H1 (cell line): ENCODE measurements around the gene EPB41L4B. TPM values are rescaled to one million over a fixed set of nuclear protein-coding genes. Genes with fewer than 3 reads are reported as not detected.

ENCODE experiments used
- CTCF ChIA-PET: fragments of 300-600 bp; sonication (Branson Sonifier 250); formaldehyde crosslinking; loops from one replicate; lab custom pipeline; 2021; ENCODE audit not compliant: partially characterized antibody; lab: Charles Lee
- POLR2A ChIA-PET: fragments of 300-600 bp; sonication (Branson Sonifier 250); formaldehyde crosslinking; loops from one replicate; lab custom pipeline; 2021; ENCODE audit warnings: inconsistent platforms; ENCODE audit not compliant: partially characterized antibody; lab: Charles Lee
- DNase-seq, 2 experiments: peaks; one replicate each; pipeline versions ENCODE4 v3.0.0 to v3.0.0-alpha.2; 2010 to 2022; ENCODE audit warnings: low spot score in 2 of 2, low read depth in 1 of 2, mixed read lengths in 1 of 2
- FAIRE-seq: peaks from 2 replicates; lab custom pipeline; 2011; peaks lifted over from hg19 to GRCh38; lab: Jason Lieb, UNC
- H2AFZ ChIP-seq: 2 replicates; pipeline ENCODE4 v1.8.1; 2012; ENCODE audit warnings: low read length, inconsistent platforms
- H2AK5ac ChIP-seq: 2 replicates; pipeline ENCODE4 v1.6.1; 2013; ENCODE audit warnings: low read depth, low read length
- H2BK120ac ChIP-seq: replicated peaks from 2 replicates; pipeline ENCODE3; 2013; ENCODE audit warnings: low read depth, low read length, inconsistent platforms
- H2BK12ac ChIP-seq: 2 replicates; pipeline ENCODE4 v1.6.1; 2013; ENCODE audit warnings: low read depth, low read length
- H2BK15ac ChIP-seq: 2 replicates; pipeline ENCODE4 v1.6.1; 2013; ENCODE audit warnings: low read length
- H2BK20ac ChIP-seq: 2 replicates; pipeline ENCODE4 v1.6.1; 2013; ENCODE audit warnings: low read length
- H2BK5ac ChIP-seq: 2 replicates; pipeline ENCODE4 v1.6.1; 2013; ENCODE audit warnings: low read depth, low read length
- H3K14ac ChIP-seq: 2 replicates; pipeline ENCODE4 v1.6.1; 2013; ENCODE audit warnings: inconsistent platforms; ENCODE audit not compliant: insufficient read length
- H3K18ac ChIP-seq: 2 replicates; pipeline ENCODE4 v1.6.1; 2013; ENCODE audit warnings: low read length; ENCODE audit errors: extremely low read depth
- H3K23ac ChIP-seq: 2 replicates; pipeline ENCODE4 v1.6.1; 2013; ENCODE audit warnings: inconsistent platforms; ENCODE audit not compliant: insufficient read length
- H3K23me2 ChIP-seq: 2 replicates; pipeline ENCODE4 v1.6.1; 2013; ENCODE audit warnings: low read depth, low read length
- H3K27ac ChIP-seq: 2 replicates; pipeline ENCODE4 v1.6.1; 2011; ENCODE audit warnings: low read depth, low read length, inconsistent platforms
- H3K27me3 ChIP-seq, 4 experiments: replicated peaks in 1 of 4; 1 replicate in 1 of 4; 2 replicates in 3 of 4; pipeline versions ENCODE4 v1.6.1 to v1.8.1; 2011 to 2013; ENCODE audit warnings: low read length in 3 of 4, mild to moderate bottlenecking in 3 of 4, inconsistent platforms in 2 of 4, mixed read lengths in 2 of 4, moderate library complexity in 1 of 4; ENCODE audit not compliant: control insufficient read depth in 3 of 4, insufficient read depth in 3 of 4; ENCODE audit errors: extremely low read depth in 1 of 4
- H3K36me3 ChIP-seq, 4 experiments: 2 replicates each; pipeline versions ENCODE4 v1.6.1 to v1.8.1; 2011 to 2013; ENCODE audit warnings: mild to moderate bottlenecking in 4 of 4, low read length in 3 of 4, moderate library complexity in 2 of 4, control low read depth in 1 of 4, inconsistent platforms in 1 of 4; ENCODE audit not compliant: insufficient read depth in 4 of 4, control insufficient read depth in 2 of 4
- H3K4ac ChIP-seq: replicated peaks from 2 replicates; pipeline ENCODE3; 2013; ENCODE audit warnings: low read length, low read depth, mixed read lengths, inconsistent platforms; ENCODE audit not compliant: insufficient read length
- H3K4me1 ChIP-seq, 4 experiments: replicated peaks in 1 of 4; 1 replicate in 1 of 4; 2 replicates in 3 of 4; pipeline versions ENCODE4 v1.6.1 to v1.8.1; 2011 to 2013; ENCODE audit warnings: low read length in 3 of 4, inconsistent platforms in 2 of 4, mixed read lengths in 1 of 4; ENCODE audit not compliant: insufficient read depth in 4 of 4, control insufficient read depth in 3 of 4
- H3K4me2 ChIP-seq, 2 experiments: 2 replicates each; pipeline versions ENCODE4 v1.6.1 to v1.8.1; 2011 to 2013; ENCODE audit warnings: low read depth in 2 of 2, low read length in 2 of 2, control low read depth in 1 of 2, inconsistent platforms in 1 of 2, mild to moderate bottlenecking in 1 of 2; ENCODE audit not compliant: insufficient read depth in 1 of 2
- H3K4me3 ChIP-seq, 4 experiments: fragments of 200-600, 300-600 bp in 1 of 4; sonication (generic), shearing (Covaris generic), sonication (Bioruptor Twin) in 1 of 4; 2 replicates each; pipeline versions ENCODE4 v1.5.1 to v1.8.1; 2011 to 2016; ENCODE audit warnings: low read length in 4 of 4, low read depth in 3 of 4, control low read depth in 2 of 4, inconsistent platforms in 2 of 4, mild to moderate bottlenecking in 2 of 4, mixed read lengths in 1 of 4, moderate library complexity in 1 of 4; ENCODE audit not compliant: insufficient read depth in 2 of 4; ENCODE audit errors: extremely low read depth in 1 of 4
- H3K56ac ChIP-seq: replicated peaks from 2 replicates; pipeline ENCODE3; 2013; ENCODE audit warnings: low read depth, mild to moderate bottlenecking, mixed read lengths, low read length, inconsistent platforms; ENCODE audit not compliant: insufficient read length
- H3K79me1 ChIP-seq: 2 replicates; pipeline ENCODE4 v1.6.1; 2013; ENCODE audit warnings: low read depth, low read length, control low read depth
- H3K79me2 ChIP-seq, 2 experiments: 2 replicates each; pipeline versions ENCODE4 v1.6.1 to v1.8.1; 2012 to 2013; ENCODE audit warnings: low read length in 2 of 2, mild to moderate bottlenecking in 2 of 2, inconsistent platforms in 1 of 2; ENCODE audit not compliant: insufficient read depth in 2 of 2, control insufficient read depth in 1 of 2
- H3K9ac ChIP-seq, 4 experiments: replicated peaks in 1 of 4; 1 replicate in 1 of 4; 2 replicates in 3 of 4; pipeline versions ENCODE4 v1.6.1 to v1.8.1; 2011 to 2013; ENCODE audit warnings: low read depth in 3 of 4, low read length in 3 of 4, control low read depth in 2 of 4, mild to moderate bottlenecking in 2 of 4, moderate library complexity in 2 of 4, inconsistent platforms in 1 of 4; ENCODE audit errors: extremely low read depth in 1 of 4
- H3K9me3 ChIP-seq, 2 experiments: 2 replicates each; pipeline versions ENCODE4 v1.6.1 to v1.8.1; 2012 to 2013; ENCODE audit warnings: mild to moderate bottlenecking in 2 of 2, moderate library complexity in 2 of 2, control low read depth in 1 of 2, inconsistent platforms in 1 of 2, low read depth in 1 of 2, low read length in 1 of 2, mixed read lengths in 1 of 2; ENCODE audit not compliant: insufficient read depth in 2 of 2
- H4K20me1 ChIP-seq, 2 experiments: replicated peaks in 1 of 2; 2 replicates each; pipeline versions ENCODE3 to v1.8.1; 2011 to 2013; ENCODE audit warnings: inconsistent platforms in 2 of 2, low read length in 2 of 2, mild to moderate bottlenecking in 1 of 2; ENCODE audit not compliant: insufficient read depth in 2 of 2, control insufficient read depth in 1 of 2
- H4K5ac ChIP-seq: 2 replicates; pipeline ENCODE4 v1.6.1; 2013; ENCODE audit warnings: low read length, low read depth, mixed read lengths, inconsistent platforms; ENCODE audit not compliant: insufficient read length
- H4K8ac ChIP-seq: 2 replicates; pipeline ENCODE4 v1.8.0; 2013; ENCODE audit warnings: mild to moderate bottlenecking, moderate library complexity, low read length, inconsistent platforms; ENCODE audit not compliant: insufficient read depth; ENCODE audit errors: extremely low read depth
- H4K91ac ChIP-seq: replicated peaks from 2 replicates; pipeline ENCODE3; 2013; ENCODE audit warnings: low read length, mixed read lengths, inconsistent platforms; ENCODE audit not compliant: insufficient read length
- ASH2L ChIP-seq: fragments of 200-600, 300-600 bp; sonication (generic); IDR thresholded peaks from one replicate; pipeline ENCODE4 v1.7.1; 2017; ENCODE audit warnings: low read length
- CREB1 ChIP-seq: IDR thresholded peaks from 2 replicates; pipeline ENCODE4 v1.6.1; 2012; ENCODE audit warnings: inconsistent platforms
- EP300 ChIP-seq, 2 experiments: IDR thresholded peaks; 1 replicate in 1 of 2; 2 replicates in 1 of 2; pipeline ENCODE4 v1.6.1; 2011 to 2012; ENCODE audit warnings: low read depth in 2 of 2, low read length in 2 of 2, mild to moderate bottlenecking in 2 of 2, borderline replicate concordance in 1 of 2, inconsistent platforms in 1 of 2, moderate library complexity in 1 of 2
- GABPA ChIP-seq: IDR thresholded peaks from 2 replicates; pipeline ENCODE4 v1.6.1; 2011; ENCODE audit warnings: mild to moderate bottlenecking, low read length, moderate library complexity, borderline replicate concordance; ENCODE audit not compliant: insufficient read depth
- MAFK ChIP-seq: IDR thresholded peaks from 2 replicates; pipeline ENCODE4 v1.6.1; 2012; ENCODE audit warnings: low read depth, mild to moderate bottlenecking, improper control_type of control experiment, low read length
- POLR2A ChIP-seq, 2 experiments: IDR thresholded peaks; 1 replicate in 1 of 2; 2 replicates in 1 of 2; pipeline ENCODE4 v1.6.1; 2011; ENCODE audit warnings: low read depth in 2 of 2, low read length in 2 of 2, mild to moderate bottlenecking in 2 of 2; ENCODE audit errors: control extremely low read depth in 1 of 2
- RXRA ChIP-seq: IDR thresholded peaks from 2 replicates; pipeline ENCODE4 v1.6.1; 2011; ENCODE audit warnings: low read depth, mild to moderate bottlenecking, low read length, moderate library complexity; ENCODE audit not compliant: insufficient read depth
- SP2 ChIP-seq: IDR thresholded peaks from 2 replicates; pipeline ENCODE4 v1.6.1; 2012; ENCODE audit warnings: mild to moderate bottlenecking, low read length, inconsistent platforms
- TCF12 ChIP-seq: IDR thresholded peaks from 2 replicates; pipeline ENCODE4 v1.6.1; 2011; ENCODE audit warnings: low read depth, mild to moderate bottlenecking, low read length
- WGBS, 2 experiments: shearing (Covaris generic) in 1 of 2; methylation state at CpG; one replicate each; pipeline versions ENCODE4 v1.1.6 to v1.1.7; 2013 to 2015; ENCODE audit warnings: low lambda C conversion rate in 2 of 2, mixed read lengths in 2 of 2, inconsistent platforms in 1 of 2, low coverage in 1 of 2, missing lambda C conversion rate in 1 of 2; ENCODE audit not compliant: insufficient replicate concordance in 2 of 2, insufficient coverage in 1 of 2, insufficient read length in 1 of 2; ENCODE audit errors: extremely low coverage in 1 of 2, missing lambda C conversion rate in 1 of 2; 5-methylcytosine and 5-hydroxymethylcytosine counted together
- polyA plus RNA-seq, 7 experiments: library from polyadenylated mRNA; depleted of rRNA in 3 of 7; stranded (reverse) in 5 of 7; unstranded in 2 of 7; fragments of >200 nt in 5 of 7; fragments of 200-250 nt in 2 of 7; gene quantifications; 1 replicate in 5 of 7; 2 replicates in 1 of 7; 4 replicates in 1 of 7; pipeline versions ENCODE4 v1.2.1 to v1.2.3, GENCODE V29; 2011 to 2013; ENCODE audit warnings: missing spikeins in 2 of 7, mixed read lengths in 2 of 7
- total RNA-seq: library from RNA; stranded (reverse); fragmentation: NEBNext Ultra II Directional; extraction: Animal tissue kit (Norgen Biotek cat#: 25700); gene quantifications from 2 replicates; pipeline ENCODE4 v1.2.1, GENCODE V29; 2021

The EPB41L4B gene
- total and polyA plus RNA-seq, 2 of the 8 experiments (the other 6 are each of a cell fraction or from before 2014, with no cell fraction given) = 11.9 to 25.0 TPM

DNA sequence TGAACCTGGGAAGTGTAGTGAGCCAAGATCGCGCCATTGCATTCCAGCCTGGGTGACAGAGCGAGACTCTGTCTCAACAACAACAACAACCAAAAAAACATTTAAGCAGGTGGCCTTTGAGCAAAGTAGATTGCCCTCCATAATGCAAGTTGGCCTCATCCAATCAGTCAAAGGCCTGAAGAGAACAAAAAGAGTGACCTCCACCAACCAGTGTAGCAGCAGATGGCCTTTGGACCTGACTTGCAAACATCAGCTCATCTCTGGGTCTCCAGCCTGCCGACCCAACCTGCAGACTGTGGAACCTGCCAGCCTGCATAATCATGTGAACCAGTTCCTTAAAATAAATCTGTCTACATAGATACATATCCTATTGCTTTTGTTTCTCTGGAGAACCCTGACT lies 161.3 kb downstream of the EPB41L4B start:
- H2BK120ac ChIP-seq = no peak overlapping the region
- ChIA-PET CTCF (interaction anchor here (1.1 kb wide), 1 partner anchor 24 kb away, joined by 4 read pairs; no protein-coding TSS in a partner anchor), POLR2A (interaction anchor here (1.4 kb wide), 1 partner anchor 178 kb away, joined by 3 read pairs; no protein-coding TSS in a partner anchor)
- H3K23ac ChIP-seq = no peak overlapping the region
- H3K4ac ChIP-seq = no peak overlapping the region
- no peaks in the 10 kb centered on the region; the same call in 1 of the 2 replicates for H3K23me2 ChIP-seq
- H3K27ac ChIP-seq = no peak overlapping the region
- no peaks in the 10 kb centered on the region for H3K9me3 ChIP-seq
- H3K4me1 ChIP-seq = no peaks in the 10 kb centered on the region
- DNase-seq = no peak
- no peaks in the 10 kb centered on the region for H3K79me2 ChIP-seq
- H3K36me3 ChIP-seq = no peaks in the 10 kb centered on the region
- H3K4me3 ChIP-seq = no peak overlapping the region
- WGBS, 2 experiments = 99% methylated on average over 4 of the region's 4 CpGs; no CpG with 5 or more reads in 1 of the 2 experiments
- no peaks in the 10 kb centered on the region for H3K79me1 ChIP-seq
- no peak overlapping the region for H4K8ac ChIP-seq
- no peak overlapping the region for H2AK5ac ChIP-seq
- no peak overlapping the region for H3K14ac ChIP-seq
- H2BK12ac ChIP-seq = no peak overlapping the region
- H2AFZ ChIP-seq = no peak overlapping the region
- no peak overlapping the region for H2BK20ac ChIP-seq
- no peaks in the 10 kb centered on the region for H4K20me1 ChIP-seq
- H4K91ac ChIP-seq = no peak overlapping the region
- no peak overlapping the region for H3K56ac ChIP-seq
- H3K18ac ChIP-seq = no peak overlapping the region
- no peak overlapping the region for H2BK15ac ChIP-seq
- H3K9ac ChIP-seq = no peak overlapping the region
- H3K27me3 ChIP-seq = no peaks in the 10 kb centered on the region
- H4K5ac ChIP-seq = no peak overlapping the region
- H2BK5ac ChIP-seq = no peak overlapping the region
- FAIRE-seq = no peak
- H3K4me2 ChIP-seq = no peak overlapping the region
- no peak for TF ChIP-seq GABPA
- TF ChIP-seq ASH2L = no peak
- TF ChIP-seq POLR2A (IDR thresholded peaks at IDR 0.05; ENCODE audit: control extremely low read depth in 1 of 2, low read depth in 2 of 2, low read length in 2 of 2) = no peak
- no peak for TF ChIP-seq RXRA
- no peak for TF ChIP-seq CREB1
- TF ChIP-seq SP2 = no peak
- TF ChIP-seq TCF12 = no peak
- TF ChIP-seq EP300 (IDR thresholded peaks at IDR 0.05; ENCODE audit: borderline replicate concordance in 1 of 2, low read depth in 2 of 2, low read length in 2 of 2) = no peak
- TF ChIP-seq MAFK = no peak
